Left ventricle myocardium inferior (tissue), 1 donor: ENCODE results near the gene PROSER2. TPM values are rescaled to one million over a fixed set of nuclear protein-coding genes. Genes with fewer than 3 reads are reported as not detected.

Experiments used
- DNase-seq: peaks from one replicate; pipeline ENCODE4 v3.0.0-alpha.2; 2020
- H3K27ac ChIP-seq: fragments of 200-600 bp; replicated peaks from 2 replicates; pipeline ENCODE4 v1.8.0; 2021
- H3K27me3 ChIP-seq: fragments of 200-600 bp; 2 replicates; pipeline ENCODE4 v1.8.0; 2021; ENCODE audit warnings: low read depth
- H3K36me3 ChIP-seq: fragments of 200-600 bp; 2 replicates; pipeline ENCODE4 v1.8.0; 2021
- H3K4me1 ChIP-seq: fragments of 200-600 bp; 2 replicates; pipeline ENCODE4 v1.8.0; 2021
- H3K4me3 ChIP-seq: fragments of 200-600 bp; 2 replicates; pipeline ENCODE4 v1.8.0; 2021; ENCODE audit warnings: mild to moderate bottlenecking, moderate library complexity
- H3K9me3 ChIP-seq: fragments of 200-600 bp; replicated peaks from 2 replicates; pipeline ENCODE4 v1.8.0; 2021
- intact Hi-C: fragments of 100-400 bp; cut with micrococcal nuclease; formaldehyde crosslinking; loops from one replicate; pipeline ENCODE4 v1.11.0; 2022
- total RNA-seq: library from RNA; stranded (reverse); fragmentation: NEBNext Ultra II Directional; extraction: Animal tissue kit (Norgen Biotek cat#: 25700); gene quantifications from one replicate; pipeline ENCODE4 v1.2.1, GENCODE V29; 2021
- TF ChIP-seq, protein P1 (sequence below): fragments of 200-600 bp; IDR thresholded peaks from 2 replicates; pipeline ENCODE4 v1.8.0; 2021; ENCODE audit warnings: antibody characterized with exemption, mild to moderate bottlenecking, borderline replicate concordance
- donor health status: DM: no; HTN: yes; CAD: no; lungs with severe emphysema.

The PROSER2 gene
- total RNA-seq, 1 donor from 2014 or later: 0.52 TPM

GRCh38 chr10:11895108-11895466 lies 71.9 kb downstream of the PROSER2 start:
- no peaks in the 10 kb centered on the region for H3K4me1 ChIP-seq
- DNase-seq: no peak
- intact Hi-C loops: no loop called here
- no peak overlapping the region for H3K27ac ChIP-seq
- H3K27me3 ChIP-seq: no peaks in the 10 kb centered on the region
- TF ChIP-seq, protein P1, sequence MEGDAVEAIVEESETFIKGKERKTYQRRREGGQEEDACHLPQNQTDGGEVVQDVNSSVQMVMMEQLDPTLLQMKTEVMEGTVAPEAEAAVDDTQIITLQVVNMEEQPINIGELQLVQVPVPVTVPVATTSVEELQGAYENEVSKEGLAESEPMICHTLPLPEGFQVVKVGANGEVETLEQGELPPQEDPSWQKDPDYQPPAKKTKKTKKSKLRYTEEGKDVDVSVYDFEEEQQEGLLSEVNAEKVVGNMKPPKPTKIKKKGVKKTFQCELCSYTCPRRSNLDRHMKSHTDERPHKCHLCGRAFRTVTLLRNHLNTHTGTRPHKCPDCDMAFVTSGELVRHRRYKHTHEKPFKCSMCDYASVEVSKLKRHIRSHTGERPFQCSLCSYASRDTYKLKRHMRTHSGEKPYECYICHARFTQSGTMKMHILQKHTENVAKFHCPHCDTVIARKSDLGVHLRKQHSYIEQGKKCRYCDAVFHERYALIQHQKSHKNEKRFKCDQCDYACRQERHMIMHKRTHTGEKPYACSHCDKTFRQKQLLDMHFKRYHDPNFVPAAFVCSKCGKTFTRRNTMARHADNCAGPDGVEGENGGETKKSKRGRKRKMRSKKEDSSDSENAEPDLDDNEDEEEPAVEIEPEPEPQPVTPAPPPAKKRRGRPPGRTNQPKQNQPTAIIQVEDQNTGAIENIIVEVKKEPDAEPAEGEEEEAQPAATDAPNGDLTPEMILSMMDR: no peak
- H3K36me3 ChIP-seq: no peaks in the 10 kb centered on the region
- no peaks in the 10 kb centered on the region for H3K9me3 ChIP-seq
- no peak overlapping the region for H3K4me3 ChIP-seq

DNA sequence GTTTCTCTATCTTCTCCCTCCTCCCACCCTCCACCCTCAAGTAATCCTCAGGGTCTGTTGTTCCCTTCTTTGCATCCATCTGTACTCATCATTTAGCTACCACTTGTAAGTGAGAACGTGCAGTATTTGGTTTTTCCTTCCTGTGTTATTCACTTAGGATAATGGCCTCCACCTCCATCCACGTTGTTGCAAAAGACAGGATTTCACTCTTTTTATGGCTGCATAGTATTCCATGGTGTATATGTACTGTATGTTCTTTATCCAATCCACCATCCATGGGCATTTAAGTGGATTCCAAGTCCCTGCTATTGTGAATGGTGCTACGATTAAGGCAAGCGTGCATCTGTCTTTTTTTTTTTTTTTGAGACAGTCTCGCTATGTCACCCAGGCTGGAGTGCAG lies 72.4 kb downstream of the PROSER2 start:
- no peak for DNase-seq
- no peaks in the 10 kb centered on the region for H3K4me1 ChIP-seq
- intact Hi-C loops: no loop called here
- TF ChIP-seq, protein P1: no peak
- H3K9me3 ChIP-seq: no peaks in the 10 kb centered on the region
- no peak overlapping the region for H3K4me3 ChIP-seq
- H3K27me3 ChIP-seq: peaks cover 3% of the 10 kb centered on the region
- H3K36me3 ChIP-seq: no peaks in the 10 kb centered on the region
- H3K27ac ChIP-seq: no peak overlapping the region

DNA sequence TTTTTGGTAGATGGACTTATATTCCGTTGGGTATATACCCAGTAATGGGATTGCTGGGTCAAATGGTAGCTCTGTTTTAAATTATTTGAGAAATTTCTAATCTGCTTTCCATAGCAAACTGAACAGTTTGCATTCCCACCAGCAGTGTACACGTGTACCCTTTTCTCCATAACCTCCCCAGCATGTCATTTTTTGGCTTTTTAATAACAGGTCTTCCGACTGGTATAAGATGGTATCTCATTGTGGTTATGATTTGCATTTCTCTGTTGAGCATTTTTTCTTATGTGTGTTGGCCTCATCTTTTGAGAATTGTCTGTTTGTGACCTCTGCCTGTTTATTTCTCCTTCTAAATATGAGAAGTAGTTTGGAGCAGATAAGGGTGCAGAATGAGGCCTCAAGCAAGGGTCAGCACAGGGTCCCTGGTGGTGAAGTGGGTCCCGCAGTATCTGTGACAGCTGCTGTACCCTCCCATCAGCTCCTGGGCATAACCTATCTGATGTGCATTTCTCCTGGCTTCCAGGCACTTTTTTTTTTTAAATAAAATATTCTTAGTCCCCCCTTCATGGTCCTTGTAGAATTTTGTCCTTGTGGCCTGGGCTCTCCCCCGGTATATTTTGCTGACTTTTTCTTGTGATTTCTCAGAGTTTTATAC lies 73.5 kb downstream of the PROSER2 start:
- Histone ChIP-seq H3K4me1 (no peaks in the 10 kb centered on the region), H3K36me3 (no peaks in the 10 kb centered on the region), H3K9me3 (no peaks in the 10 kb centered on the region), H3K27me3 (peaks cover 10% of the 10 kb centered on the region), H3K4me3 (no peak overlapping the region), H3K27ac (no peak overlapping the region)
- TF ChIP-seq, protein P1: no peak
- intact Hi-C loops: no loop called here
- no peak for DNase-seq

GRCh38 chr10:11898033-11898371 lies 74.8 kb downstream of the PROSER2 start:
- no peak overlapping the region for H3K27ac ChIP-seq
- no peak overlapping the region for H3K4me3 ChIP-seq
- H3K36me3 ChIP-seq: no peaks in the 10 kb centered on the region
- TF ChIP-seq, protein P1: no peak
- no peak for DNase-seq
- intact Hi-C loops: no loop called here
- peaks cover 14% of the 10 kb centered on the region for H3K27me3 ChIP-seq
- no peaks in the 10 kb centered on the region for H3K4me1 ChIP-seq
- no peaks in the 10 kb centered on the region for H3K9me3 ChIP-seq

DNA sequence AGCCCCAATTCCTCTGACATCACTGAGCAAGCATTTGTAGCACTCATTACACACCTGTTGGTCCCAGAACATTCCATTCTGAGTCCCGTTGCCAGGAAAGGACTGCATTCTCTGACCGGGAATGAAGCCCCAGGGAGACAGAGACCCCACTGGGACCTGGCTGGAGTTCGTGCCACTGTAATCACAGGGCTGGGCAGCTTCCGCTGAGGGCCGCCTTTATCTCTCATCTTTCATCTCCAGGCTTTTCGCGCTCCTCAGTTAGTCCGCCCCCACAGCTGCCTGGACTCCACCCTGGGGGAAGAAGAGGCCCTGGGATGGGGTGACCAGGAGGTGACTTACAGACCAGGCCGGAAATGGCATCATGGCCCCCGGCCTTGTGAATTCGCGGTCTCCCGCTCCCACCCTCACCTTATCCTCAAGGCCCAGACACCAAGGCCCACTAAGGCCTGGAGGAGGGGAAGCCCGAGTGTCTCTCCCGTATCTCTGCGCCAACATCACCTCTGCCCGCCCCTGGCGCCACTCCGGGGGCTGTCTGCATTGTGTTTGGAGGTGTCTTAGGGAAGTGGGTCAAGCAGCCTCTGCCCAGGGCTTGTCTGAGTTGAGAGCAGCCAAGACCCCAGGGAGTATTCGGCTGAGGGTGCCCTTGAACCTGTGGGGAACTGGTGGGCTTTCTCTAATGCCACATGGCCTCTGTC lies 75.4 kb downstream of the PROSER2 start:
- no peak for DNase-seq
- H3K4me3 ChIP-seq: no peak overlapping the region
- H3K9me3 ChIP-seq: no peaks in the 10 kb centered on the region
- intact Hi-C loops: no loop called here
- peaks cover 14% of the 10 kb centered on the region for H3K27me3 ChIP-seq
- H3K4me1 ChIP-seq: no peaks in the 10 kb centered on the region
- TF ChIP-seq, protein P1: no peak
- no peaks in the 10 kb centered on the region for H3K36me3 ChIP-seq
- no peak overlapping the region for H3K27ac ChIP-seq
